Measurements from ENCODE around the gene KRT31. TPM values are rescaled to one million over a fixed set of nuclear protein-coding genes. Genes with fewer than 3 reads are reported as not detected.

KRT31 gene
- polyA plus RNA-seq, 1 donor from 2014 or later, result not detected

DNA sequence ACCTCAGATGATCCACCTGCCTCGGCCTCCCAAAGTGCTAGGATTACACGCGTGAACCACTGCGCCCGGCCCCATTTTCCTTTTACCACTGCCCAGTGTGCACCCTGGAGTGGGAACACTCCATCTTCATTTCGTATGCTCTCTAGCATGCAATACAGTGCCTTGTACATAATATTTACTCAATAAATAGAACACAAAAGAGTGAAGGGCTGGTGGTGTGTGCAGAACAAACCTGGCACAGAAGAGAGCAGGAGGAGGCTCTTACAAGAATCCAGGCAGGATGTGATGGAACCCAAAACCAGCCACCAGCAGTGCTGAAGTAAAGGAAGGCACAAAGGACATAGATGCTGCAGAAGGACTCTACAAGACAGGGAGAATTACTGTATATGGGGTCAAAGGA lies 19.7 kb upstream of the KRT31 start:
- H3K36me3 ChIP-seq (ENCODE audit: insufficient read depth, low read length), result no peaks in the 10 kb centered on the region
- TF ChIP-seq POLR2AphosphoS5 (IDR thresholded peaks at IDR 0.05), result no peak
- TF ChIP-seq, protein P1, sequence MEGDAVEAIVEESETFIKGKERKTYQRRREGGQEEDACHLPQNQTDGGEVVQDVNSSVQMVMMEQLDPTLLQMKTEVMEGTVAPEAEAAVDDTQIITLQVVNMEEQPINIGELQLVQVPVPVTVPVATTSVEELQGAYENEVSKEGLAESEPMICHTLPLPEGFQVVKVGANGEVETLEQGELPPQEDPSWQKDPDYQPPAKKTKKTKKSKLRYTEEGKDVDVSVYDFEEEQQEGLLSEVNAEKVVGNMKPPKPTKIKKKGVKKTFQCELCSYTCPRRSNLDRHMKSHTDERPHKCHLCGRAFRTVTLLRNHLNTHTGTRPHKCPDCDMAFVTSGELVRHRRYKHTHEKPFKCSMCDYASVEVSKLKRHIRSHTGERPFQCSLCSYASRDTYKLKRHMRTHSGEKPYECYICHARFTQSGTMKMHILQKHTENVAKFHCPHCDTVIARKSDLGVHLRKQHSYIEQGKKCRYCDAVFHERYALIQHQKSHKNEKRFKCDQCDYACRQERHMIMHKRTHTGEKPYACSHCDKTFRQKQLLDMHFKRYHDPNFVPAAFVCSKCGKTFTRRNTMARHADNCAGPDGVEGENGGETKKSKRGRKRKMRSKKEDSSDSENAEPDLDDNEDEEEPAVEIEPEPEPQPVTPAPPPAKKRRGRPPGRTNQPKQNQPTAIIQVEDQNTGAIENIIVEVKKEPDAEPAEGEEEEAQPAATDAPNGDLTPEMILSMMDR (IDR thresholded peaks at IDR 0.05; ENCODE audit: poor library complexity, severe bottlenecking), result no peak
- H3K9me2 ChIP-seq (ENCODE audit: insufficient read depth, low read length), result no peaks in the 10 kb centered on the region
- no peaks in the 10 kb centered on the region for H3F3A ChIP-seq (ENCODE audit: insufficient read depth, low read length, poor library complexity, severe bottlenecking)
- no peaks in the 10 kb centered on the region for H3K79me2 ChIP-seq (replicated peaks; ENCODE audit: insufficient read depth, low read length)
- no peaks in the 10 kb centered on the region for H3K9me3 ChIP-seq (ENCODE audit: low read length)
- no peak overlapping the region for H3K9ac ChIP-seq (ENCODE audit: low read length)
- no peaks in the 10 kb centered on the region for H4K20me1 ChIP-seq (ENCODE audit: insufficient read depth)
- no peak overlapping the region for H3K4me2 ChIP-seq (ENCODE audit: low read length)
- no peak overlapping the region for H3K4me3 ChIP-seq (ENCODE audit: low read length)
- no peak overlapping the region for H2AFZ ChIP-seq (ENCODE audit: low read depth, low read length)
- H3K27ac ChIP-seq (ENCODE audit: low read length), result no peak overlapping the region
- no peaks in the 10 kb centered on the region for H3K27me3 ChIP-seq (ENCODE audit: insufficient read depth, low read depth, low read length)

GRCh38 chr17:41416479-41416878 lies 19.1 kb upstream of the KRT31 start:
- Histone ChIP-seq H2AFZ (ENCODE audit: low read depth, low read length) (no peak overlapping the region), H3K9me3 (ENCODE audit: low read length) (no peaks in the 10 kb centered on the region), H3K79me2 (replicated peaks; ENCODE audit: insufficient read depth, low read length) (no peaks in the 10 kb centered on the region), H3K9me2 (ENCODE audit: insufficient read depth, low read length) (no peaks in the 10 kb centered on the region), H3K4me2 (ENCODE audit: low read length) (no peak overlapping the region), H3K27me3 (ENCODE audit: insufficient read depth, low read depth, low read length) (no peaks in the 10 kb centered on the region), H3K36me3 (ENCODE audit: insufficient read depth, low read length) (no peaks in the 10 kb centered on the region), H3K27ac (ENCODE audit: low read length) (no peak overlapping the region), H3F3A (ENCODE audit: insufficient read depth, low read length, poor library complexity, severe bottlenecking) (no peaks in the 10 kb centered on the region), H3K4me3 (ENCODE audit: low read length) (no peak overlapping the region), H4K20me1 (ENCODE audit: insufficient read depth) (no peaks in the 10 kb centered on the region), H3K9ac (ENCODE audit: low read length) (no peak overlapping the region)
- TF ChIP-seq TAF1 (IDR thresholded peaks at IDR 0.05; ENCODE audit: low read depth), result no peak
- no peak for TF ChIP-seq MXI1 (conservative IDR thresholded peaks at IDR 0.05; ENCODE audit: poor library complexity, severe bottlenecking)
- TF ChIP-seq EZH2 (IDR thresholded peaks at IDR 0.05; ENCODE audit: borderline replicate concordance, insufficient read depth, low read length, poor library complexity, severe bottlenecking), result no peak
- no peak for TF ChIP-seq REST (IDR thresholded peaks at IDR 0.05; ENCODE audit: borderline replicate concordance)
- TF ChIP-seq SMC3 (conservative IDR thresholded peaks at IDR 0.05; ENCODE audit: poor library complexity), result no peak
- no peak for TF ChIP-seq RAD21 (conservative IDR thresholded peaks at IDR 0.05)
- no peak for TF ChIP-seq POLR2AphosphoS5 (IDR thresholded peaks at IDR 0.05)
- TF ChIP-seq, protein P1 (IDR thresholded peaks at IDR 0.05; ENCODE audit: poor library complexity, severe bottlenecking), result no peak
- TF ChIP-seq EP300 (conservative IDR thresholded peaks at IDR 0.05; ENCODE audit: poor library complexity, severe bottlenecking), result no peak

Data from neural cell (in vitro differentiated cells).